Effector memory CD4-positive, alpha-beta T cell (primary cell): ENCODE data around the gene SH3PXD2A.
"Not testable (repeated sequence)": the region's sequence is repeated elsewhere in the genome, so short reads cannot be mapped to it uniquely, and the experiment has no call there.

Experiments
- DNase-seq, 3 donors: peaks; one replicate each; pipeline ENCODE4 v3.0.0-alpha.2; 2020
- H3K27ac ChIP-seq: 2 replicates; pipeline ENCODE4 v1.7.0; 2013; ENCODE audit warnings: mild to moderate bottlenecking, low read length, moderate library complexity; ENCODE audit not compliant: insufficient read depth, poor library complexity, severe bottlenecking
- H3K27me3 ChIP-seq: replicated peaks from 2 replicates; pipeline ENCODE4 v1.7.0; 2013; ENCODE audit warnings: mild to moderate bottlenecking, low read length; ENCODE audit not compliant: insufficient read depth, control insufficient read depth, poor library complexity, severe bottlenecking
- H3K36me3 ChIP-seq: 2 replicates; pipeline ENCODE4 v1.7.0; 2013; ENCODE audit warnings: mild to moderate bottlenecking, low read length, moderate library complexity; ENCODE audit not compliant: control insufficient read depth, insufficient read depth
- H3K4me1 ChIP-seq: 2 replicates; pipeline ENCODE4 v1.7.0; 2013; ENCODE audit warnings: low read length, mild to moderate bottlenecking; ENCODE audit not compliant: control insufficient read depth, insufficient read depth, poor library complexity, severe bottlenecking
- H3K4me3 ChIP-seq: 2 replicates; pipeline ENCODE4 v1.7.0; 2013; ENCODE audit warnings: low read length, low read depth, mild to moderate bottlenecking; ENCODE audit not compliant: insufficient read depth, poor library complexity, severe bottlenecking
- H3K9me3 ChIP-seq: 2 replicates; pipeline ENCODE4 v1.7.0; 2013; ENCODE audit warnings: mild to moderate bottlenecking, low read length, moderate library complexity; ENCODE audit not compliant: control insufficient read depth

The SH3PXD2A gene

GRCh38 chr10:103772846-103773245 lies 82.5 kb downstream of the SH3PXD2A start:
- H3K27ac ChIP-seq: peak overlapping the region; percentile 61
- H3K36me3 ChIP-seq, H3K9me3 ChIP-seq, H3K4me1 ChIP-seq, H3K27me3 ChIP-seq, DNase-seq: not testable (repeated sequence)
- H3K4me3 ChIP-seq: peak overlapping the region; percentile 55

- H3K36me3 ChIP-seq: no peaks in the 10 kb centered on the region
- H3K27ac ChIP-seq: peak overlapping the region; percentile 61
- peaks cover 7% of the 10 kb centered on the region for H3K4me1 ChIP-seq
- no peaks in the 10 kb centered on the region for H3K27me3 ChIP-seq
- no peaks in the 10 kb centered on the region for H3K9me3 ChIP-seq
- DNase-seq: peak; percentile 18 to 39 (median 37)
- H3K4me3 ChIP-seq: peak overlapping the region; percentile 55
Measured at GRCh38 chr10:103772096-103772845, 83.1 kb downstream of the SH3PXD2A start.

GRCh38 chr10:103770139-103770538 lies 85.2 kb downstream of the SH3PXD2A start:
- Histone ChIP-seq H3K27ac (no peak overlapping the region), H3K27me3 (no peaks in the 10 kb centered on the region), H3K9me3 (no peaks in the 10 kb centered on the region), H3K36me3 (no peaks in the 10 kb centered on the region), H3K4me3 (no peak overlapping the region), H3K4me1 (peaks cover 28% of the 10 kb centered on the region)
- no peak for DNase-seq

GRCh38 chr10:103769176-103769575 lies 86.2 kb downstream of the SH3PXD2A start:
- no peak for DNase-seq
- Histone ChIP-seq H3K4me3 (no peak overlapping the region), H3K9me3 (no peaks in the 10 kb centered on the region), H3K27me3 (no peaks in the 10 kb centered on the region), H3K36me3 (no peaks in the 10 kb centered on the region), H3K4me1 (peaks cover 37% of the 10 kb centered on the region), H3K27ac (no peak overlapping the region)

- H3K4me3 ChIP-seq: no peak overlapping the region
- DNase-seq: no peak
- no peaks in the 10 kb centered on the region for H3K27me3 ChIP-seq
- H3K9me3 ChIP-seq: no peaks in the 10 kb centered on the region
- H3K36me3 ChIP-seq: no peaks in the 10 kb centered on the region
- H3K27ac ChIP-seq: no peak overlapping the region
- peaks cover 45% of the 10 kb centered on the region for H3K4me1 ChIP-seq
Measured at GRCh38 chr10:103768345-103768744, 87.0 kb downstream of the SH3PXD2A start.

GRCh38 chr10:103767756-103768155 lies 87.6 kb downstream of the SH3PXD2A start:
- no peaks in the 10 kb centered on the region for H3K9me3 ChIP-seq
- no peak for DNase-seq
- H3K27me3 ChIP-seq: no peaks in the 10 kb centered on the region
- H3K36me3 ChIP-seq: no peaks in the 10 kb centered on the region
- H3K4me1 ChIP-seq: peaks cover 49% of the 10 kb centered on the region
- no peak overlapping the region for H3K27ac ChIP-seq
- no peak overlapping the region for H3K4me3 ChIP-seq

GRCh38 chr10:103766751-103767505 lies 88.4 kb downstream of the SH3PXD2A start:
- Histone ChIP-seq H3K9me3 (no peaks in the 10 kb centered on the region), H3K4me1 (peaks cover 45% of the 10 kb centered on the region), H3K36me3 (no peaks in the 10 kb centered on the region), H3K27me3 (no peaks in the 10 kb centered on the region), H3K4me3 (no peak overlapping the region), H3K27ac (no peak overlapping the region)
- DNase-seq: no peak

- Histone ChIP-seq H3K4me3 (peak overlapping the region; percentile 10), H3K27ac (no peak overlapping the region), H3K4me1 (peaks cover 42% of the 10 kb centered on the region), H3K9me3 (no peaks in the 10 kb centered on the region), H3K36me3 (no peaks in the 10 kb centered on the region), H3K27me3 (no peaks in the 10 kb centered on the region)
- DNase-seq: peak; percentile 56 to 67 (median 59)
Measured at GRCh38 chr10:103765981-103766380, 89.4 kb downstream of the SH3PXD2A start.

- H3K4me3 ChIP-seq: no peak overlapping the region
- no peak for DNase-seq
- no peaks in the 10 kb centered on the region for H3K36me3 ChIP-seq
- no peaks in the 10 kb centered on the region for H3K9me3 ChIP-seq
- H3K27ac ChIP-seq: no peak overlapping the region
- peaks cover 42% of the 10 kb centered on the region for H3K4me1 ChIP-seq
- H3K27me3 ChIP-seq: no peaks in the 10 kb centered on the region
Measured at GRCh38 chr10:103765168-103765567, 90.2 kb downstream of the SH3PXD2A start.
